HG03469 (cell line): ENCODE results near the gene INTS3.
"Not testable (repeated sequence)": the region's sequence is repeated elsewhere in the genome, so short reads cannot be mapped to it uniquely, and the experiment has no call there.

Source experiments
- ATAC-seq: cut with Tn5 transposase; IDR thresholded peaks from one replicate; pipeline ENCODE4 v1.9.1; 2021; ENCODE audit warnings: mild to moderate bottlenecking, moderate library complexity, moderate number of reproducible peaks; ENCODE audit not compliant: unreplicated experiment

The INTS3 gene

DNA sequence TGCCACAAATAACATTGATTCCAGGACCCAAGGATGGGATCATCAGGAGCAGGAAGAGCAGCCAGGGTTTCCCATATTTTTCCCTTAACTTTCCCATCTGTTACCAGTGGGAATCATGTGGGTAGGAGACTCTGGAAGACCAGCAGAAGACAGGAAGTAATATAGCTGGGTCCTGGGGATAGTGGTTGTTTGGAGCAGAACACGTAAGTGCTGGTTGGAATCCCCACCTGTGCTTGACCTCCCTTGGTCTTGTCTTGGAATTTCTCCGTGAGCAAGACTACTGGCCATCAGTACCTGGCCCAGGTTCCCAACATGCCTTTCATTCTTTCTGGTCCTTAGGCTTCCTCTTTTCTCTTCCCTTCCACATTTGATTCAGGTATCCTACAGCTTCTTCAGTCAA is 26.4 kb downstream of the INTS3 start:
- ATAC-seq = no peak

DNA sequence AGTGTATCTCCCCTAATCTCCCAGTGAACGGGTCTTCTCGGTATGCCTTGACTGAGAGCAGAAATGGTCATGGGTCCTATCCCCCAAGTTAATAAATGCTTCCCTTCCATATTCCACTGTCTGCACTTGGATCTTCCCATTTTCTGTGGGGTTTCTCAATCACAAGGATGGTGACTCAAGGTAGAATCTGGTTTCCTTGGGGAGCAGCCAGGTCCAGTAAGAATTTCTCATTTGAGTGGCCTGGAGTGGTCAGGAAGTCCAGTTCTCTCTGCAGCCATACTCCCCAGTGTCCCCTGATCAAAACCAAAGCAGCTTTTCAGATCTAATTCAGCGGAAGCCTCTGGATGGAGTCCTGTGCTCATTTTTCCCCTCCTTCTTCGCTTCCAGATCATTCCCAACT is 32.6 kb downstream of the INTS3 start:
- ATAC-seq = no peak

DNA sequence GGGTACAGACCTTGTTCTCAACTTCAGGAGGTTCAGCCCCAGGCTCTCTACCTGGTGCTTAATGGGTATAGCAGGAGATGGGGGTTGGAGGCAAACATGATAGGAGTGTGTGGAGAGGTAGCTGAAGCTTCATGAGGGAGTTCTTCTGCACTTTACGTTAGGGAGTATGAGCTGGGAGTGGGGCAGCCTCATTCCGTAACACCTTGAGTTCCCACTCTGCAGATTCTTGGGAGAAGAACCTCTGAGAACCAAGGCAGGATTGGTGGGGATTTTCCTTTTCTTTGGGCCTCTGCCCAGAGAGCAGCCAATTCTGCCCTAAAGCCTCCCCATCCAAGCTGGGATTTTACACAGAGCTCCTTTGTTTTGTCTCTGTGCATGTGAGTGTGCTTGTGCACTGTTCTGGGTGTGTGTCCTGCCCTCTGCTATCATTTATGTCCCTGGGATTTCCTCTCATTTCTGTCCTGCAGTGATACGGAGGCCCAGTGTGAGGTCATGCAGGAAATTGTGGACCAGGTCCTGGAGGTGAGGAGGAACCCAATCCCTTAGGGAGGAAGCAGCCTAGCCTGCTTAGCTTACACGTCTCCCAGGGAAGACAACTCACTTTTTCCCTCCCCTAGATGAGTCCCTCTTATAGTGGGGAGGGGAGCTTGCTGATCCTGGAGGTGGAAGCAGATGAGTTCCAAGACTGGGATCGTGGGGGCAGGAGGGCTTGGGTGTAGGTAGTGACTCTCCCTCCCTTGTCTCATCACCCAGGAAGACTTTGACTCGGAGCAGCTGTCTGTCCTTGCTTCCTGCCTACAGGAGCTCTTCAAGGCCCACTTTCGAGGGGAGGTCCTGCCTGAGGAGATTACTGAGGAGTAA is 35.7 kb downstream of the INTS3 start:
- ATAC-seq = no peak

DNA sequence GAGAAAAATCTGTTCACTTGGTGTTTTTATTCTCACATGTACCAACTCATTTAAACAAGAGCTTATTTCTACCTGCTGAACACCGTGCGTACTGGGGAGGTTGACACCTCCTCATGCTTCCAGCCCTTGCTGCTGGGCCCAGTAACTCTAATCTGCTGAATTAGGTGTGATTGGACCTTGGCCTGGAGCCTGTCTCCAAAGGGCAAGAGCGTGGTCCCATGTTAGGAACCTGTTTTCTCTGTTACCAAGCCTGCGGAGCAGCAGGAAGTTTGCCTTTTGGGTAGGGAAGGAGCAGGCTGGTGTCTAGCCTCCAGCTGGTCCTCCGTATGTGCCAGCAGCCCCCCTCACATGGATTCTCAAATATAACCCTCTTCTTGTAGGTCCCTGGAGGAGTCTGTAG is 36.5 kb downstream of the INTS3 start:
- ATAC-seq = no peak

DNA sequence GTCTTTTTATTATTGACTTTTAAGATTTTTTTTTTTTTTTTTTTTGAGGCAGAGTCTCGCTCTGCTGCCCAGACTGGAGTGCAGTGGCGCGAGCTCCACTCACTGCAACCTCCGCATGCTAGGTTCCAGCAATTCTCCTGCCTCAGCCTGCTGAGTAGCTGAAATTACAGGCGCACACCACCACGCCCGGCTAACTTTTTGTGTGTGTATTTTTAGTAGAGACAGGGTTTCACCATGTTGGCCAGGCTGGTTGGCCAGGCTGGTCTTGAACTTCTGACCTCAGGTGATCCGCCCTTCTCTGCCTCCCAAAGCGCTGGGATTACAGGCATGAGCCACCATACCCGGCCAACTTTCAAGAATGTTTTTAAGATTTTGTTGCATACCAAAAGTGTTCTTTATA is 38.8 kb downstream of the INTS3 start:
- not testable (repeated sequence) for ATAC-seq

DNA sequence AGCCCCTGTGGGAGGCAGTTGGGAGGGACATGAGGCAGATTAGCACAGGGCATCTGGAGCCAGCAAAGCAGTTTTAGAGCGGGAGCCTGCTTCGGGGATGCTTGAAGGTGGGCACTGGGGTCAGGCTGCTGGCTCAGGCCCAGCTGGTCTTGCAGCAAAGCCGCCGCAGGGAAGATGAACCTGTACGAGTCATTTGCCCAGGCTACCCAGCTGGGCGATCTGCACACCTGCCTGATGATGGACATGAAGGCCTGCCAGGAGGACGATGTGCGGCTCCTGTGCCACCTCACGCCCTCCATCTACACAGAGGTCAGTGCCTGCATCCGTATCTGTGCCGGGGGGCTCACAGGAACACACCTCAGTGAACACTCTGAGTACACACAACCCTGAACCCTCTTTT is 39.7 kb downstream of the INTS3 start:
- ATAC-seq = no peak

DNA sequence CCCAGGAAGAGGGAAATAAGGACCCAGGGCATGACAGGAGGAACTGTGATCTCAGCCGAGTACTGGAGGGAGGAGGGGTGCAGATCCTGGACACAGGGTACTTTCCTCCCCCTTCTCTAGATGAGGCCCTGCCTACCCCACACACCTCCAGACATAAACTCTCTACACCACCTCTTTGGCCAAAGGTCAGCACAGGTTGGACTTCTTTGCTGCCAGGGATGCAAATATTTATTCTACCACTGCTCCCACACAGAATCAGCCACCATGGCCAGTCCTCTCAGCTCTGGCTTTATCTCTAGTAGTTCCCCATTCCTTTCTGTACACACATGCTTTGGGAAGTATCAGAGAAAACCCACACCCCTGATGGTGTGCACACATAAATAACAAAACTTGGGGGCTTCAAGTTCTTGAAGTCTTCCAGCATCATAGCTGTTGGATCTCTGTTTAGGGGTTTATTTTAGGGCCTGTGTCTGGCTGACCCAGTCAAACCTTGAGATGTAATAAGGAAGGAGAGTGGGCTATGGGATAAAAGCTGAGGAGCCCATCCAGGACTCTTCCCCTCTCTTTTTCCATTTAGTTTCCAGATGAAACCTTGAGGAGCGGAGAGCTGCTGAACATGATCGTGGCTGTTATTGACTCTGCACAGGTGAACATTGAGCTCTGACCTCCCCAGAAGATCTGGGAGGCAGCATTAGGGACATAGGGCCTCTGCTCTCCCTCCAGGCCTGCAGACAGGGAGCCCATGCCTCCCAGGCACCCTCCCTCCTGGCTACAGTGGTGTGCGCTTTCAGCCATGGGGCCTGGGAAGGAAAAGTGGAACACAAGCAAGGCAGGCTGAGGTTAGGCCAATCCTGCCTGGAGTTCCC is 40.7 kb downstream of the INTS3 start:
- ATAC-seq = no peak

DNA sequence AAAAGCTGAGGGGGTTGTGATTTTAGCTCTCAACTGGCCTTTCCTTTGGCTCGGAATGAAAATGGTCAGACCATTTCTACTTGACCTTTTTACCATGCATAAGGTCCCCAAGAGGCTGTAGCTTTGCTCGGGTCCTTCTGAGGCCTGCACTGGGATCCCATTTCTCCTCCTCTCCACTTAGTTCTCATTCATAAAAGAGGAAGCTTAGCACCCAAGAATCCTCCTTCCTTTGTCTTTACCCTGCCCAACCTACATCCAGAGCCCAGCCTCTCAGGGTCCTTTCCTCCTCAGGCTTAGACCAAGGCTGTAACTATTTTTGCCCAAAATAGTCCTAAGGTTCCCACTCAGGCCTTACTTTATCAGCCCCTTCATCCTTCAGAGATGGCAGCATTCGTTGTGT is 41.4 kb downstream of the INTS3 start:
- ATAC-seq = no peak

DNA sequence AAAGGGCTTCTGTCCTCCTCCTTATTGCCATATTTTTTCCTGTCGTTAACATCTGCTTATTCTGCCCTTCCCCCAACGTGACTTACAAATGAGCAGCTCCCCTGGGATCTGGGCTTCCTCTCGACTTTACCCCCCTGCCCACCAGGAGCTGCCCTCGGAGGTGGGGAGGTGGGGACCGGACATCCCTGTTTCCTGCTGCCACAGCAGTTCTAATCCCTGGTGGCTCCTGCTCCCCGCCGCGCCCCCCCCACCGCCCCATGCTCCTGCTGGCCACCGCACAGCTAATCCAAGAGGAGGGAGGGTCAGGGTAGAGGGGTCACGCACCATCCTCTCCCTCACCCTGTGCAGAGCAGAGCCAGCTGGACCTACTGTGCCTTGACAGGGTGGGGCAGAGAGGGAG is 42.9 kb downstream of the INTS3 start:
- no peak for ATAC-seq

DNA sequence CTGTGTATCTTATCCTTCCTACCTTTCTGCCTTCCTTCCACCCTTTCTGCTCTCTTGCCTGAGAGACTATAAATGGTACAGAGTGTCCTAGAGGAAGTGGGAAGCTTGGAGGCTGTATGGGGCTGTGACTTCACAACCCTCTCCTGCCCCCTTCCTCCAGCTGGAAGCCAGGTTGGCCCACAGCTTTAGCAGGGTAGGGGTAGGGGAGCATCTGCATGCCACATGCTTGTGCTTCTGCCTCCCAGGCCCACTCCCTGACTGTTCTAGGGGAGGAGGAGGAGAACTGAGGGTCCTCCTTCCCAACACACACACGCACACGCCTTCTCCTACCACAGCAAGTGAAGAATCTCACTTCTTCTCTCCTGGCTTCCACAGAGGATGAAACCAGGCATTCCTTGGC is 43.4 kb downstream of the INTS3 start:
- ATAC-seq = no peak

DNA sequence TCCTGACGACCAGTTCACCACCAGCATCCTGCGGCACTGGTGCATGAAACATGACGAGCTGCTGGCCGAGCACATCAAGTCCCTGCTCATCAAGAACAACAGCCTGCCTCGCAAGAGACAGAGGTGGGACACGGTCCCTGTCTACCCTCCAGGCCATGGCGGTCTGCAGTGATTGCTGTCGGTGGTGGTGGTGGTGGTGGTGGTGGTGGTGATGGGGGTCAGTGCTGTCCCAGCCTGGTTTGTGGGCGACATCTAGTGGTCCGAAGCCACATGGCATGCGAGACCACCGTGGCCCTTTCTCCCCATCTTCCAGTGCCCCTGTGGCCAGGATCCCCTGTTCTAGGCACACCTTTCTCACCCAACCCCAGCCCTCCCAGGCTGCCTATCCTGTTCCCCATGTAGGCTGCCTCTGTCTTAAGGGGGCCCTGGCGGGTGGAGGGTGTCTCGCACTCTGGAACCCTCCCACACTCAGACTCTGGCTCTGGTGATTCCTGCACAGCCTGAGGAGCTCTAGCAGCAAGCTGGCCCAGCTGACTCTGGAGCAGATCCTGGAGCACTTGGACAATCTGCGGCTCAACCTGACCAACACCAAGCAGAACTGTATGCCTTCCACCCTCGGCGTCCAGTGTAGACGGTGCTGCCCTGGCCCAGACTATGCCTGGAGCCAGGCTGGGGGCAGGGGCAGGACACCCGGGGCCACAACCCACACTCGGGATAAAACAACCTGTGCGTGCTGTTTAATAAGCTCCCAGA is 44.2 kb downstream of the INTS3 start:
- no peak for ATAC-seq

DNA sequence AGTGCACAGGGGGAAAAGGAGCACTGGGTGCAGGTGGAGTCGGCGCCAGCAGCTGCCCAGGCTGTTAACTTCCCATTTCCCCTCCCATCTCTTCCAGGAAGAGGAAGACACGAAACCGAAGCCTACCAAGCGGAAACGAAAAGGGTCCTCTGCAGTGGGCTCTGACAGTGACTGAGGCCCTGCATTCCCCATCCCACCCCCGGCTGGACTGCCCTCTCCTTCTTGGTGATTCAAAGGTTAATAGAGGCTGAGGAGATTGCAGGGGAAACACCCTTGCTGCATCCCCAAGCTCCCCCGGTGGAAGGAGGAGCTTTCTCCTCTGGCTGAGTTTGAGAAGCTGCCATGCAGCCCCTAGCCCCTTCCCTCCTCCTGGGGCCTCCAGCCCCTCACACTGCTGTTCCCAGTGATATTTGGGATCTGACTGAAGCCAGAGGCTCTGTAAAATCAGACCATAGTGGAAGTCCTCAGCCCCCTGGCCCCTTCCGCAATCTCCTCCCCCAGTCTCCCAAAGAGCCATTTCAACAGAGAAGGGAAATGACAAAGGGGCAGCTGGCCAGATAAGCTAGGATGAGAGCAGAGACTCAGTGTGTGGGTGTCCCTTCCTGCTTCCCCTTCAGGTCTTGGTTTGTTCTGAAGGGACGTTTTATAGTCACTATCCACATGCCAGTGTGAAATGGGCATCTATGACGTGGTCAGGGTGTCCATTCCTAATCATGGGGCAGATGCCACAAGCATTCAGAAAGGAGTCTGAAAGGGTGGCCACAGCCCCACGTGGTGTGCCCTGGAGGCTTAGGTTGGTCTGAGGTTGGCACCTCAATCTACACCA is 45.5 kb downstream of the INTS3 start:
- no peak for ATAC-seq

DNA sequence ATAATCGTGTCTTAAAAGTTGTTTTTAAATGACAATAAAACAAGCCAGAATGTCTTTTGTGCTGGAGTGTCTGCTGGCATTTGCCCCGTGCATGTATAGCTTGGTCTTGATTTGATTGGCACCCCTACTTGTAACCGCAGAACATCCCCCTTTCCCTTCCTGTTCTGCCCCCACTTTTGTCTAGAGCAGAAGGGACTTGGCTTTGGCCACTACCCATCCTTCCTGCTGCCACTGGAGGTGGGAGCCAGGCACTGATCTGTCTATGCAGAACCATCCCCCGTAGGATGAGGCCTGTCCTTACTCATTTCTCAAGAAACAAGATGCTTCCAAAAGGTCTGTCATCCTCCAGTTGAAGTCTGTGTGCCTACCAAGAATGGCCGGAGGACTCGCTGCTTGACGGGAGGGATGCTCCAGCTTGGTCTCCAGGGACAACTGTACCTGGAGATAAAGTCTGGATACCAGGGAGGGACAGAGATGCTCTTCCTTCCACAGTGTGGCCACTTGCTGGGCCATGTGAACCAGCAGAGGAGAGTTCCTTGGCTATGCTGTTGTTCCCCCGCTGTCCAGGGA is 46.3 kb downstream of the INTS3 start:
- no peak for ATAC-seq

DNA sequence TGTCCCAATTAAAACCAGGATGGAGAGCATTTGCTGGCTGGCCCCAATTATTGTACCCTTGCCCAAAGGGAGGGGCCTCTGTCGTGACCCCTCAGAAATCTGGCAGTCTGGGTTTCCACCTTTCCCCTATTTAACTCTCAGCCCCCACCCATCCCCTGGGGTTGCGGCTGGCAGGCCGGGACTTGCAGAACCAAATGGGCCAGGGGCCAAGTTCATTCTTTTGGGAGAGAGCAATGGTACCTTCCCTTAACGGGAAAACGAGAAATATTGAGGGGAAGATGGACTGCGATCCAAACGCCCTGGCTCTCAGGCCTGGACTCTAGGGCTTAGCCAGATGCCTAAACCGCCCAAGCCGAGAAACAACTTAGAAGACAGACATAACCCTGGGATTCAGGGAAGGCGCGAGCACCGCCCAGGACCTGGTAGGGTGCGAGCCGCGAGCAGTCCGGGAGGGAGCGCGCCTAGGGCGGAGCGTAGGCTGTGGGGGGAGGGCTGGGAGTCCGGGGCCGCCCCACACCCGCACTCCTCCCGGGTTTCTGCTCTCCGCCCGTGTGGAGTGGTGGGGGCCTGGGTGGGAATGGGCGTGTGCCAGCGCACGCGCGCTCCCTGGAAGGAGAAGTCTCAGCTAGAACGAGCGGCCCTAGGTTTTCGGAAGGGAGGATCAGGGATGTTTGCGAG is 47.1 kb downstream of the INTS3 start, which contains the start of gene SLC27A3:
TSS of gene SLC27A3 (plus strand) at position 628 of the 678 bp plus-strand sequence. CDS start 91 bp downstream, outside the sequence.
- ATAC-seq = no peak

DNA sequence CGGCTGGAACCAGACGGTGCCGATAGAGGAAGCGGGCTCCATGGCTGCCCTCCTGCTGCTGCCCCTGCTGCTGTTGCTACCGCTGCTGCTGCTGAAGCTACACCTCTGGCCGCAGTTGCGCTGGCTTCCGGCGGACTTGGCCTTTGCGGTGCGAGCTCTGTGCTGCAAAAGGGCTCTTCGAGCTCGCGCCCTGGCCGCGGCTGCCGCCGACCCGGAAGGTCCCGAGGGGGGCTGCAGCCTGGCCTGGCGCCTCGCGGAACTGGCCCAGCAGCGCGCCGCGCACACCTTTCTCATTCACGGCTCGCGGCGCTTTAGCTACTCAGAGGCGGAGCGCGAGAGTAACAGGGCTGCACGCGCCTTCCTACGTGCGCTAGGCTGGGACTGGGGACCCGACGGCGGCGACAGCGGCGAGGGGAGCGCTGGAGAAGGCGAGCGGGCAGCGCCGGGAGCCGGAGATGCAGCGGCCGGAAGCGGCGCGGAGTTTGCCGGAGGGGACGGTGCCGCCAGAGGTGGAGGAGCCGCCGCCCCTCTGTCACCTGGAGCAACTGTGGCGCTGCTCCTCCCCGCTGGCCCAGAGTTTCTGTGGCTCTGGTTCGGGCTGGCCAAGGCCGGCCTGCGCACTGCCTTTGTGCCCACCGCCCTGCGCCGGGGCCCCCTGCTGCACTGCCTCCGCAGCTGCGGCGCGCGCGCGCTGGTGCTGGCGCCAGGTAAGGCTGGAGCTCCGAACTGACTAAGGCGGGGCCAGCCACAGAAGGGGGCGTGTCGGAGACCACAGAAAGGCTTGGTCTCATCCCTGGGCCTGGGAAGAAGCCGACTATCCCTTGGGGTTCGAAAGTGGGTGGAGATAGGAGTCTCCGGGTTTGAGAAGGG is 47.8 kb downstream of the INTS3 start:
- ATAC-seq = no peak

DNA sequence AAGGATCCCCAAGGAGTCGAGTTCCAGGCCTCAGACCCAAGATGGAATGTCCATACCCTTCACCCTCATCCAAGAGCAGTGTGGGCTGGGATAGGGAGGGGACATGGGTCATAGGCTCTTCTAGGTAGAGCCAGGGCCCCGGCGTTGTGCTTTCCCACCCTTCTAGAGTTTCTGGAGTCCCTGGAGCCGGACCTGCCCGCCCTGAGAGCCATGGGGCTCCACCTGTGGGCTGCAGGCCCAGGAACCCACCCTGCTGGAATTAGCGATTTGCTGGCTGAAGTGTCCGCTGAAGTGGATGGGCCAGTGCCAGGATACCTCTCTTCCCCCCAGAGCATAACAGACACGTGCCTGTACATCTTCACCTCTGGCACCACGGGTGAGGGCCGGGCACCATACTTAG is 48.5 kb downstream of the INTS3 start:
- no peak for ATAC-seq

DNA sequence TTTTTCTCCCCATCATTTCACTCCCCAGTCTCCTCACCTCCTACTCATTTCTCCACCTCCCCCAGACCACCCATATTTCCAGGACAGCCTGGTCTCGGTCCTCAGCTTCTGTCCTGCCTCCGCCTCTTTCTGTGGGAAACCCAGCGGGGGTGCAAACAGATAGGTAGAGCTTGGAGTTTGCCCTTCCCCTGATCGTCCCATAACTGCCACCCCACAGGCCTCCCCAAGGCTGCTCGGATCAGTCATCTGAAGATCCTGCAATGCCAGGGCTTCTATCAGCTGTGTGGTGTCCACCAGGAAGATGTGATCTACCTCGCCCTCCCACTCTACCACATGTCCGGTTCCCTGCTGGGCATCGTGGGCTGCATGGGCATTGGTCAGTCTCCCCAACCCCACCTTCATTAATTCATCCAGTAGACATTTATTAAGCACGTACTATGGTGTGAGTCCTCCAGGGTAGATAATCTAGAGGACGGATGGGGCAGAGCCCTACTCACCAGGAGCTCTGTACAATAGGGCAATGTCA is 49.1 kb downstream of the INTS3 start:
- no peak for ATAC-seq

DNA sequence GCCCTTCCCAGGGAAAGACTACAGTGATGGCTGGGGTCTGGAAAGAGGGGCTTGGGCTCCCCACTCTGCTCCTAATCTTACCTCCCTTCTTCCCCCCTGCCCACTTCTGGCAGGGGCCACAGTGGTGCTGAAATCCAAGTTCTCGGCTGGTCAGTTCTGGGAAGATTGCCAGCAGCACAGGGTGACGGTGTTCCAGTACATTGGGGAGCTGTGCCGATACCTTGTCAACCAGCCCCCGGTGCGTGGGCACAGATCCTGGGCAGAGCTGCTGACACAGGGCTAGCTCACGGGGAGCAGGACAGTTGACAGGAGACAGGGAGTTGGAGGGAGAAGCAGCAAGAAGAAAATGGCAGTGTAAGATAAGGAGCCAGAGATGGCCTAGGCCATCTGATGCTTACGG is 49.8 kb downstream of the INTS3 start:
- ATAC-seq = no peak
